Stomach (tissue), 9 donors: ENCODE measurements around the gene DIAPH3. TPM values are rescaled to one million over a fixed set of nuclear protein-coding genes. Genes with fewer than 3 reads are reported as not detected.
A peak's percentile ranks its signal among the peaks of the same experiment; 100 is the strongest.

ENCODE experiments used
- DNase-seq, 2 donors: peaks; one replicate each; pipeline versions ENCODE4 v3.0.0 to v3.0.0-alpha.2; 2013 to 2019
- H3K27ac ChIP-seq, 5 donors: fragments of 200-600 bp in 4 of 5; sonication (generic) in 4 of 5; one replicate each; pipeline ENCODE4 v1.5.1; 2013 to 2019; ENCODE audit warnings: mild to moderate bottlenecking in 1 of 5, moderate library complexity in 1 of 5
- H3K27me3 ChIP-seq, 3 donors: fragments of 200-600 bp; sonication (generic); one replicate each; pipeline ENCODE4 v1.5.1; 2017 to 2019; ENCODE audit warnings: mixed run types in 1 of 3
- H3K36me3 ChIP-seq, 4 donors: fragments of 200-600 bp; sonication (generic); 1 replicate in 3 of 4; 2 replicates in 1 of 4; pipeline ENCODE4 v1.5.1; 2016 to 2019
- H3K4me1 ChIP-seq, 4 donors: fragments of 200-600 bp; sonication (generic); one replicate each; pipeline ENCODE4 v1.5.1; 2016 to 2019
- H3K4me3 ChIP-seq, 4 donors: fragments of 200-600 bp; sonication (generic) in 3 of 4; one replicate each; pipeline ENCODE4 v1.5.1; 2016 to 2019; ENCODE audit warnings: mild to moderate bottlenecking in 1 of 4
- H3K9me3 ChIP-seq, 4 donors: fragments of 200-600 bp; sonication (generic); one replicate each; pipeline ENCODE4 v1.5.1; 2016 to 2019
- CTCF ChIP-seq, 7 experiments: fragments of 450-650 bp in 4 of 7; fragments of 200-600 bp in 3 of 7; sonication (generic) in 3 of 7; IDR thresholded peaks; one replicate each; pipeline ENCODE4 v1.5.1; 2016 to 2019; ENCODE audit warnings: antibody characterized with exemption in 7 of 7, control low read depth in 2 of 7, mild to moderate bottlenecking in 1 of 7
- EP300 ChIP-seq: sonication (generic); formaldehyde crosslinking; IDR thresholded peaks from one replicate; pipeline ENCODE4 v1.6.1; 2017; ENCODE audit warnings: antibody characterized with exemption
- POLR2A ChIP-seq, 4 donors: fragments of 450-650 bp; IDR thresholded peaks; one replicate each; pipeline ENCODE4 v1.6.1; 2016; ENCODE audit warnings: antibody characterized with exemption in 4 of 4, control low read depth in 2 of 4, mild to moderate bottlenecking in 1 of 4, moderate library complexity in 1 of 4
- POLR2AphosphoS5 ChIP-seq, 3 donors: sonication (generic); formaldehyde crosslinking; IDR thresholded peaks; one replicate each; pipeline ENCODE4 v1.6.1; 2016; ENCODE audit warnings: antibody characterized with exemption in 3 of 3
- WGBS, 5 donors: extraction: QIAGEN DNeasy Blood & Tissue Kit in 3 of 5; methylation state at CpG; one replicate each; pipeline versions ENCODE4 v1.1.5 to v1.1.7; 2013 to 2018; 5-methylcytosine and 5-hydroxymethylcytosine counted together
- intact Hi-C: fragments of 100-400 bp; cut with DNase I; formaldehyde crosslinking; loops from one replicate; pipeline ENCODE4 v1.15.1; 2023; ENCODE audit warnings: low total_unique reads
- polyA plus RNA-seq, 3 donors: library from polyadenylated mRNA; stranded (reverse); fragments of 200-250 nt; gene quantifications; one replicate each; pipeline ENCODE4 v1.2.3, GENCODE V29; 2013
- total RNA-seq, 5 donors: library from RNA; depleted of rRNA; stranded (reverse); fragments of >200 nt; gene quantifications; one replicate each; pipeline versions ENCODE4 v1.1.0 to v1.2.3, GENCODE V29; 2014 to 2016
- donor health status: healthy with polysubstance abuse.
- donor health status: Bipolar disorder and iron deficiency.
- donor health status: healthy.

DIAPH3 gene
- total and polyA plus RNA-seq, 8 donors = 2.5 to 12.1 (median 4.6) TPM

- Histone ChIP-seq H3K4me3 (no peak overlapping the region), H3K9me3 (no peaks in the 10 kb centered on the region), H3K36me3 (no peaks in the 10 kb centered on the region), H3K4me1 (no peaks in the 10 kb centered on the region), H3K27me3 (no peaks in the 10 kb centered on the region), H3K27ac (no peak overlapping the region)
- TF ChIP-seq POLR2A (IDR thresholded peaks at IDR 0.05) (no peak), POLR2AphosphoS5 (IDR thresholded peaks at IDR 0.05) (no peak), CTCF (IDR thresholded peaks at IDR 0.05) (no peak), EP300 (no peak)
- no peak for DNase-seq
- intact Hi-C loops = no loop called here
These were observed 376.0 kb downstream of the DIAPH3 start for GRCh38 chr13:59787679-59788078.

- no peaks in the 10 kb centered on the region for H3K36me3 ChIP-seq
- DNase-seq = no peak
- no peaks in the 10 kb centered on the region for H3K4me1 ChIP-seq
- no peak overlapping the region for H3K4me3 ChIP-seq
- H3K27ac ChIP-seq = no peak overlapping the region
- H3K27me3 ChIP-seq = no peaks in the 10 kb centered on the region
- H3K9me3 ChIP-seq = no peaks in the 10 kb centered on the region
- intact Hi-C loops = no loop called here
- TF ChIP-seq EP300 = no peak
- no peak for TF ChIP-seq POLR2A (IDR thresholded peaks at IDR 0.05)
- TF ChIP-seq CTCF (IDR thresholded peaks at IDR 0.05) = no peak
- no peak for TF ChIP-seq POLR2AphosphoS5 (IDR thresholded peaks at IDR 0.05)
- WGBS, 5 donors = 72 to 90% (median 86%) methylated on average over 4 of the region's 4 CpGs
These were observed 381.0 kb downstream of the DIAPH3 start for GRCh38 chr13:59782696-59783095.

- H3K27ac ChIP-seq = no peak overlapping the region
- H3K36me3 ChIP-seq = no peaks in the 10 kb centered on the region
- TF ChIP-seq POLR2AphosphoS5 (IDR thresholded peaks at IDR 0.05) = no peak
- TF ChIP-seq POLR2A (IDR thresholded peaks at IDR 0.05) = no peak
- no peak for TF ChIP-seq EP300
- H3K4me1 ChIP-seq = no peaks in the 10 kb centered on the region
- no peak for DNase-seq
- H3K9me3 ChIP-seq = no peaks in the 10 kb centered on the region
- H3K27me3 ChIP-seq = no peaks in the 10 kb centered on the region
- intact Hi-C loops = no loop called here
- no peak overlapping the region for H3K4me3 ChIP-seq
- 94 to 97% (median 95%) methylated on average over 2 of the region's 2 CpGs for WGBS, 5 donors
These were observed 383.7 kb downstream of the DIAPH3 start for GRCh38 chr13:59780058-59780457.

- Histone ChIP-seq H3K27ac (no peak overlapping the region), H3K36me3 (no peaks in the 10 kb centered on the region), H3K4me3 (no peak overlapping the region), H3K4me1 (no peaks in the 10 kb centered on the region), H3K27me3 (no peaks in the 10 kb centered on the region), H3K9me3 (no peaks in the 10 kb centered on the region)
- intact Hi-C loops = no loop called here
- WGBS, 5 donors = 80 to 90% (median 86%) methylated on average over 5 of the region's 5 CpGs
- DNase-seq = no peak
- TF ChIP-seq POLR2AphosphoS5 (IDR thresholded peaks at IDR 0.05) = no peak
- no peak for TF ChIP-seq EP300
- TF ChIP-seq CTCF (IDR thresholded peaks at IDR 0.05) = no peak
- no peak for TF ChIP-seq POLR2A (IDR thresholded peaks at IDR 0.05)
These were observed 386.6 kb downstream of the DIAPH3 start for GRCh38 chr13:59776924-59777690.

GRCh38 chr13:59774491-59774971 is 389.2 kb downstream of the DIAPH3 start:
- intact Hi-C loops = no loop called here
- no peak for TF ChIP-seq EP300
- TF ChIP-seq CTCF (IDR thresholded peaks at IDR 0.05) = no peak
- TF ChIP-seq POLR2AphosphoS5 (IDR thresholded peaks at IDR 0.05) = no peak
- TF ChIP-seq POLR2A (IDR thresholded peaks at IDR 0.05) = no peak
- Histone ChIP-seq H3K4me1 (peaks cover 0 to 11% (median 2%) of the 10 kb centered on the region in 4 donors), H3K4me3 (no peak overlapping the region), H3K36me3 (no peaks in the 10 kb centered on the region), H3K27me3 (no peaks in the 10 kb centered on the region), H3K27ac (no peak overlapping the region), H3K9me3 (no peaks in the 10 kb centered on the region)
- DNase-seq = peak in 1 of 2 donors; percentile 29
- 58 to 68% (median 61%) methylated on average over 6 of the region's 6 CpGs for WGBS, 5 donors
